CD4-positive, alpha-beta T cell treated with Interleukin-17A for 4 hours (primary cell): Measurements from ENCODE around the gene IQSEC1.

Experiments
- DNase-seq: peaks from one replicate; pipeline ENCODE4 v3.0.0-alpha.2; 2020; ENCODE audit warnings: mixed read lengths

Gene IQSEC1

DNA sequence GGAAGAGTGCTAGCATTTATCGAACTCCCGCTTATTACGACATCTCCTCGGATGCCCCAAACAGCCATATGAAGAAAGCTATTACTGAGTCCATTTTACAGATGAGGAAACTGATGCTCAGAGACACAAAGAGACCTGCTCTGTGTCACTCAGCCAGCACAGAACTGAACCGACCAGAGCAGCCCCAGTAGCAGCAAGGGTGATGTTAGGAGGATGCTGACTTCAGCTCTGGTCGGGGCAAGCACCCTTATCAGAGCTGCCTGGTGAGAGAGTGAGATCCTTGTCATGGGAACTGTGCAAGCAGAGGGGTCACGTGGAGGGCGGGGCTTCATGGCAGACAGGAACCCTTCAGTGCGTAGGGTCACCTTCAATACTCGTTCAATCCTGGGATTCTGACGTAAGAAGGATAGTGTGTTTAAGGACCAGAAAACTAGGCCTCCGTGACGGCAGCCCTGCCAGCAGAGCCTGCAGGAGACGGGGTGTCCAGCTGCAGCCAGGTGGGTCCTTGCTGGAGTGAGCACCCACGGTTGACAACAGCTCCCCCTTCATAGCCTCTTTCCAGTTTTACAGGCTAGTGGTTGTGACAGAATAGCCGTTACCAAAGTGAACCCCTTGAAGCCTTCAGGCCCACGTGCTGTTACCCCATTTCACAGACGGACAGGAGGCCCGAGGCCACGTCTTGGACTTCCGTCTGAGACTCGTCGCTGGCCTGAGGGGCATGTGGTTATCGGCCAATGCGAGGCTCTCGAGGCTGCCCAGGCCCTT lies 12.0 kb upstream of the IQSEC1 start:
- no peak for DNase-seq

DNA sequence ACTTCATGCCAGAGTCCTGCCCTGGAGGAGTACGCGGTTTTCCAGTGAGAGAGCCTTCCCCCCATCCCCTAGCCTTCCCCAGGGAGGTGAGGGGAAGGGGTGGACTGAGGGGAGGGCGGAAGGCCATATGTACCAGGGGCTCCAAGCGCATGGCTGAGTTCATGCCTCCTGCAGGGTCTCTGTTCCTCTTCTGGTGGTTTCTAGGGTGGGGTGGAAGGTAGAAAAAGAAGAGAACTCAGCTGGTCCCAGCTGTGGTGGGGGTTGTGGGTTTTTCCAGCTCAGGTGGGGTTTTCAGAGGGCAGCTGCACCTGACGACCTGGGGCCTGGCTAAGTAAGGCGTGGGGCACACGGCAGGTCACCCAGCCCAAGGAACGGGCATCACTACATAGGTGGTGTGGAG lies 10.7 kb upstream of the IQSEC1 start:
- no peak for DNase-seq

DNA sequence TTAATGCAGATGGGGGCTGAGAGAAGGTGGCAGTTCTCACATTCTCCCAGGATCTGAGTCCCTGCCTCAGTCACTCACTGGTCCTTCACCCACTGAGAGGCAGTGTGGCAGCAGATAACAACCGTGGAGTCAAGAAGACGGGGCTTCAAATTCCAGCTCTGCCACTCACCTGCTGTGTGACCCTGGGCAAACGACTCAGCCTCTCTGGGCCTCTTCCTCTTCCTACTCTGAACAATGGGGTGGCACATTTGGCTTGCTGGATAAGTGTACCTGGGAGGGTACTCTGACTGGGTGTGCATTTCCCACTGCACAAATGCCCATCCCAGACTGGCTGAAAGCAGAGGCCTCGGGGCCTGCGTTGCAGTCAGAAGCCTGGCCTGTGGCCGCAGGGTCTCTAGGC lies 10.0 kb upstream of the IQSEC1 start:
- no peak for DNase-seq

DNA sequence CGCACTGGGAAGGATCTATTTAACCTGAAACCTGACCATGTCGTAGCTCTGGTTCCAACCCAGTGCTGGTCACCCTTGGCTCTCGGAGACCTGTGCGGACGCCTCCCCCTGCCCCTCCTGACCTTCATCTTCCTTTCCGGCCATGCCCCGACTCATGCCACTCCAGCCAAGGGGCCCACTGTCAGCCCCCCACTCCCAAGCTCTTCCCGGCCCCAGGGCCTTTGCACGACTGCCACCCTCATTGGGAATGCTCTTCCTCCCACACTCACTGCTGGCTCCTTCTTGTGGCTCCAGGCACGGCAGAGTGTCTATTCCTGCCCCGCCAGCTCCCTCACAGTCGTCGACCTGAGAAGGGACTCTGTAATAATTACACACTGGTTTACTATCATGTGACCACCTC lies 9.4 kb upstream of the IQSEC1 start:
- DNase-seq: no peak

DNA sequence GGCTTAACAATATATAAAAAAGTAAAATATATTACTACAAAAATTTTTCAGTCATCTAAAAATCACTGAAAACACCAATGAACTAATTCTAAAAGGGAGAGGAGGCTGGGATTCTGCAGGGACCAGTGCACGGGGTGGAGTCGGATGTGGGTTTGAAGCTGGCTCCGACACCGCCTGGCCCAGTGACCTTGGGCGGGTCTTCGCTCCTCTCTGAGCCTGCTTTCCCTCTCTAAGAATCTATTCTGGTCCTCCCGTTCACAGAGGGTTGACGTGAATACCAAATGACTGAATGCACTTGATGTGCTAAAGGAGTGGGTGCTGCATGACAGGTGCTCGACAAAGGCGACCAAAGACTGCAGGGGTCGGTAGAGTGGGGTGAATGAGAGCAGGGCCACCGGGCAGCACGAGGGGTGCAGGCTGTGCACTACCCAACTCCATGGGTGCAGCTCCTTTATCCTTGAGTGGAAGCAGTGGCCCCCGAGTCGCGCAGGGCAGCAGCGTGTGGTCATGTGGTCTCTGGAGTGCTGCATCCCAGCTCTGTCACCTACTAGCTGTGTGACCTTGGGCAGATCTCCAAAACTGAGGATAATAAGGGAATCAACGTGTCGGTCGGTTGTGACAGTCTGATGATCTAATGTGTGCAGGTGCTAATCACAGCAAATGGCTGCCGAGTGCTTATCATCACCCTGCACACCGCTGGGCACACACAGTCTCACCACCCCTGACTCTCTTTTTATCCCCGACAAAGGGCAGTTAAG lies 8.6 kb upstream of the IQSEC1 start:
- no peak for DNase-seq

DNA sequence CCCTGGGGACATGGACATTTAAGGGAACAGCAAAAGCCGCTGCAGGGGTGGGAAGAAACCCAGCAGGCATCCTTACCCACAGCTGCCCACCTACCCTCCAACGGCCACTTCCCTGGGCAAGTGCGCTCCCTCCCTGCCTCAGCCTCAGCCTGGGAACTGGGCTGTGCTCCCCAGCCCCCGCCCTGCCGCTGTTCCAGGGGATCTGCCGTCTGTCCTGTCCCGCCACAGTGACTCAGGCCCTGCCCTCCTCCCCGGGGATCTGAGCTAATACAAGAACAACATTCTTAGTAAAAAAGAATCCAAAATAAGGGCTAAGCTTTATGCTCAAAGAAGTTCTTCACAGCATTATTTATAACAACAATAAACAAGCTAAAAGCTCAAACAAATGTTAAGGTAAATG lies 7.4 kb upstream of the IQSEC1 start:
- no peak for DNase-seq

DNA sequence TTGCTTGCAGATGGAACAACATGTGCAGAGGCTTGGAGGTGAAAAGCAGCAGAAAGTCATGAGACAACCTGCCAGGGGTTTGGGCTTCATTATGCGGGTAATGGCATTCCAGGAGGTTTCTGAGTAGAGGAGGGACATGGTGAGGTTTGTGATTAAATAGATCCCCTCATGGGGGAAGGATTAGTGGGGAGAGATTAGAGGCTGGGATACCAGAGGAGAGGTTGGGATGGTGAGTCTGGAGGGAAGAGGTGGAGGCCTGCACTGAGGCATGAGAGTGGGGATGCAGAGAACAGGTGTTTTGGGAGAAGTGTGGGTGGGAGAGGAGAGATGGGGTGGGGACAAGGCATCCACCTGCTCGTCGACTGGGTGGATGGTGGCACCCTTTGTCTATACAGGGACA lies 6.8 kb upstream of the IQSEC1 start:
- DNase-seq: no peak

DNA sequence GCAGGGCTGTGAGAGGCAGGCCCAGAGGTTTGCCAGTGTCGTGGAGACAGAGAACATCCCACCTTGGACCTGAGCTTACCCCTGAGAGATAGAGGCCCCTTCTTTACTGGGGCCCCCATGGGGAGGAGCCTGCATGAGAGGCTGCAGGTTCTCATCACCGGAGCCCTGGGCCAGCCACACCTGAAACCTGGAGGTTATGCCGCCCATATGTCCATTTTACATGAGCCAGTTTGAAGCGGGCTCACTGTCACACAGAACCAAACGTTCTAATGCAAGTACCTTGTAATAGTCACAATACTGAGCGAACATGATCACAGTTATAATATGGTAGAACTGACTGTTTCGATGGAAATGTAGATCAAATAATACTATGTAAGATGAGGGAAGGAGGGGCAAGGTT lies 6.3 kb upstream of the IQSEC1 start:
- DNase-seq: no peak

DNA sequence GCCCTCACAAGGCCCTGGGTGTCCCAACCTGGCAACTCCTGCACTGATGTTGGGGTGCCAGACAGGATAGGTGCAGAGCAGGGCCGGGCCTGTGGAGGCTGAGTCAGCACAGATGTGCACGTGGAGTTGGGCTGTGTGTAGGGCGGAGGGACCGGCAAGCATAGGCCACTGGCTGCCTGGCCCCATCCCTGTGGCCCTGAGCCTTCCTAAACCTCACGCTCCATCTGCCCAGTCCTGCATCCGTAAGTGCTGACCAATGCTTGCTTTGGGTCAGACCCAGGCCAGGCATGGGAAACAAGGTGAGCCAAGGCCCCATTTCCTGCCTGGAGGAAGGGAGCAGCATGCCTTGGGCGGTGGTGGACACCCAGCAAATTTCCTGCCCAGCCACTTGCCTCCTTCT lies 5.8 kb upstream of the IQSEC1 start:
- DNase-seq: no peak

DNA sequence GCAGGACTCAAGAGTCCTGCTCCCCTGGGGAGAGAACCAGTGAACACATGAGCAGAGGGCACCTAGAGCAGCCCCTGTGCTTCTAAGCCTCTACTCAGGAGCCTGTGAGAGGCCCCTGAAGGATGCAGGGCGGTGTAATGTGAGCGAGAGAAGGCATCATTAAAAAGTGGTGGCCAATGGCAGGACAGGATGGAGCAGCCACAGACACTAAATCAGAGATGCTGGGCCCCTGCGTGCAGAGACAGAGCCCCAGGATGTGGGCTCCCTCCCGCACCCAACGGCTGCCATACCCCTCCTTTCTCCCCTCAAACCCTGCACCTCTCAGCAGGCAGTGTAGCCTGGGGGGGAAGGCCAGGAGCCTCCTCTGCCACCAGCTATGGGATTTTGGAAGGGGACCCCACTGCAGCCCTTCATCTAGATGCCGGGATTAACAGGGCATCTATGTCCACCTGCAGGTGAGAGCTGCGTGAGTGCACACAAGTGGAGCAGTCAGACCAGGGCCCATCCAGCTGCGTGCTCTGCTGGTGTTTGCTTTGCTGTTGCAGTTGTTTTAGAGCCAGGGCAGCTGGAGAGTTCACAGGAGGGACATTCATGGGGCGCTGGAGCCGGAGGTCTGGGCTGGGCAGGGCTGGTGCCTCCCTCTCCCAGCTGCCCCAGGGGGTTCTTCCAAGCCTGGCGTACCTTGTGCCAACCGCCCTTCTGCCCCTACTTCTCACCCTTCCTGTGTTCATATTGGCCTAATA lies 5.1 kb upstream of the IQSEC1 start:
- no peak for DNase-seq

DNA sequence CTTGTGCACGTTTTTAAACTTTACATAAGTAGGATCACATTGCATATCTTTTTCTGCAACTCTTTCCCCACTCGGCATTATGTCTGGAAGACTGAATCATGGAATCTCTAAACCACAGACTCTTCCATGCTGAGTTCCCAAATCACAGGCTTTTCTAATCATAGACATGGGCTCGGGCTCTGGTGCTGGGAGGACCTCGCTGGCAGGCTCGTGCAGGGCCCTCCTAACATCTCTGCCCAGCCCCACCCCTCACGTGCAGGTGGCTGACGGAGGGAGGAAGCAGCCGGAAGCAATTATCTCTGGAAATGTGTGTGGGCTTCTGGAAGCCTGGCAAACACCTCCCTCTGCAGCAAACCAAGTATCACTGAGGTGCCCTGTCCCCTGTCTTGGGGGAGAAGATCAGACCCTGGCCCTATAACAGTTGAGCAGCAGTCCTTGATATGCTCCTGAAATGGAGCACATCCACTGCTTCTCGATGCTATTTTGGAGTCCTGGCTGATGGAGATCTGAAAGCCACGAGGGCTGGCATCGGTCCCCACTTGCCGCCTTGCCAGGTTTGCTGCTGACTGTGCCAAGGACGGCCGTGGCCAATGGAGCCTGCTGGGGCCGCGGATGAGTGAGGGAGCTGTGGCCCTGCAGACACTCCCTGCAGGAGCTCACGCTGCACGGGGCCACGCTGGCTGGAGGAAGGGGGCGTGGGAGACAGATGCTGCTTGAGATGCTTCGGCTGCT lies 4.4 kb upstream of the IQSEC1 start:
- no peak for DNase-seq

DNA sequence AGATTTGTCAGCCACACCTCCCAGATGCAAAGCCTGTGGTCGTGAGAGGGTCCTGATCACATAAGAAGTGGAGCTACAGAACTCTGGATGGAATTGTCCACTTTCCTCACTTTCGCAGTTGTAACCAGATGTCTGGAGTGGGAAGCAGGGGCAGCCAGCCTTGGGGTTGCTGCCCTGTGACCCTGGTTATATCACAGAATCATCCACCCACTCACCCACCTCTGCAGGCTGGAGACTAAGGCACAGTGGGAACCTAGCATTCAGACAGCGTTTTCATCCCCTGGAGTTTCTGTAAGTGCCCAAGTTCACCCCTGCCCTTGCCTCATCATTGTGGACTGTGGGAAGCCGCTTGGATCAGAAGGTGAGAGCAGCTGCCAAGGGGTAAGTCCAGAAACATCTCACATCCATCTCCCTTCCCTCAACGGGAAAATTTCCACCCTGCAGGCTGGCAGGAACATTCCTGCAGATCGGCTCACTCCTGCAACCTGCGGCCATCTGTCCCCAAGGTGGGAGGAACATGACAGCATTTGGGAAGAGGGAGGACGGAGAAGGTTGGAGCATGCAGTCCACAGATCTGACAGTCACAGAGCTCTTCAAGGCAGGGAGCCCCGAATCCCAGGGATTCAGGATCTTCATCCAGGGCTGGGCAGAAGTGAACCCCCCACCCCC lies 2.9 kb upstream of the IQSEC1 start:
- no peak for DNase-seq

DNA sequence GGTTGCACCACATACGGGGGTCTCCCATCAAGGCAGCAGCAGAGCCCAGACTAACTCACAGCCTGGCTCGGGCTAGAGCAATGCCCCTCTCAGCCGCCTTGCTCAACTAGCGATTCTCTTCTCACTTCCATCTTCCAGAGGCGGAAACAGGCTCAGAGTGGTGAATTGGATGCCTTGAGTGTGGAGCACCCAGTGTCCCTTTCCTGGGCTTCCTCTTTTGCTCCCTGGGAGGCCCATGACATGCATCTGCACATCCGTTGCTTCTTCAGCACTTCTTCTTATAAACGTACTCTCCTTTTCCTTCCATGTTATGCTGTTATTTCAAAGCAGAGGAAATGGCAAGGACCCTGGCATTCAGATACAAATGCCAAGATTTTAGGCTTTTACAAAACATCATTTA lies 2.1 kb upstream of the IQSEC1 start:
- no peak for DNase-seq

DNA sequence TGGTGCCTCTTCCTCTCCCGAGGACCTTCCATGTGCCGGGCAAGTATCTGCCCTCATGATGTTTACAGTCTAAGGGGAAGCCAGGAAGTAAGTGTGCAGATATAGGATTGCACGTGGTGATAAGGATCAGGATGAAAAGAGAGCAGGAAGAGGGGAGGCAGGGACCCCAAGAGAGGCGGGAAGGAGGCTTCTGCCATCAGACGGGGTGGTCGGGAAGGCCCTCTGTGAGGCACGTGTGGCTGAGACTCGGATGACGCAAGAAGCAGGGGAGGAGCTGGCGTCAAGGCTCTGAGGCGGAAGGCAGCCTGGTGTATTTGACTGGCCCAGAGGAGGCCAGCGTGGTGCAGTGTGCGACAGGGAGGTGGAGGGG lies 762 bp upstream of the IQSEC1 start:
- DNase-seq: no peak

DNA sequence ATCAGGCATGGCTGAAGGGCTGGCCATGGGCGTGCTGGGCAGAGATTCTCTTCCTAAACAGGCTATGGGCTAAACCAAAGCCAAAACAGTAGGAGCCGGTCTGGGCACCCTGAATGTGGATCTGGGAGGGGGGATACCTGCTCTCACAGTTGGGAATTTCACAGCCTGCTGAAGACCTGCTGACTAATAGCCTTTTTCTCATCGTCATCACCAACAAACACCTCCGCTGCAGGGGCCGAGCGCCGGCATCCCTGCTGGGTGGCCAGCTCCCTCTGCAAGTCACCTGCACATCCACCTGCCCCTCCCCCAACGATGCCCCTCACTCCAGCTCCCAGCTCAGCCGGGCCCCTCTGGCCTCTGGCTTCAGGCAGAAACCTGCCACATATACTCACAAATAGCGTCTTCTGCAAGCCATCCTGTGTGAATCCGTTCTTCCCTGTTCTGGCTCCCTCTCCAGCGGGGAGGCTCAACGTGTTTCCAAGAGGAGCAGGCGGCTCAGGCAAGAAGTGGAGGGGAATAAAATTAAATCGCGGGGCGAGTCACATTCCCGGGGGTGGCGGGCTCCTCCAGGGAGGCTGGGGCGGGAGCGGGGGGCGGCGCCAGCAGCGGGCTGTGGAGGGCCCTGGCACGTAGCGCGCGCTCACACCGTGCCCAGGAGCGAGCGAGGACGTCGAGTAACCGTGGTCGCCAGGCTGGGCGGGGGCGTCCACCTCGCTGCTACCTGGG lies 466 bp downstream of the IQSEC1 start:
- DNase-seq: no peak

DNA sequence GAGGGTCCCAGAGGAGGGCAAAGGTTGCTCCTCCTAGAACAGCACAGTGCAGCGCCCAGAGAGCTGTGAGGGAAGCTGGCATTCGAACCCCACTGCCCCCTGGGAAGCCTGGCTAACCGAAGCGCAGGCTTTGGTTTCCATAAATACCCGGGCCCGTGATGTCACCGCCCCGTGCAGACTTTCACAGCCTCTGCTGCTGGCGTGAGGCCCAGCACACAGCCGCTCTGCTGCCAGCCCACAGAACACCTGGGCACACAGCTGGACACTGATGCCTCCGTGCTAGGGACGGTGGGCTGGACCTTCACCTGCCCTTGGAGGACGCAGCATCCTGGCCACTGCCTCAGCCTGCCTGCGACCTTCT lies 1.0 kb downstream of the IQSEC1 start:
- DNase-seq: no peak

DNA sequence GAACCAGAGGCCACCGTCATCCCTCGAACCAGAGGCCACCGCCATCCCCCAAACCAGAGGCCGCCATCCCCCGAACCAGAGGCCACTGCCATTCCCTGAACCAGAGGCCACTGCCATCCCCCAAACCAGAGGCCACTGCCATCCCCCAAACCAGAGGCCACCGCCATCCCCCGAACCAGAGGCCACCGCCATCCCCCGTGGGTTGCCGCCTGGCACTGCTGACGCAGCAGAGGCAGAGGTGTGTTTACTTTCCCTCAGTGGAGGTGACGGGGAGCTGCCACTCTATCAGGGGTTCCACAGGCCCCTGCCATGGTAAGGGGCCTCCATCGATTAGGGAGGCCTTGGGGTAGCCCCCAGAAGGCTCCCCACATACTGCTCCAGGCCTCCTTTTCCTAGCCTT lies 1.5 kb downstream of the IQSEC1 start:
- DNase-seq: no peak

DNA sequence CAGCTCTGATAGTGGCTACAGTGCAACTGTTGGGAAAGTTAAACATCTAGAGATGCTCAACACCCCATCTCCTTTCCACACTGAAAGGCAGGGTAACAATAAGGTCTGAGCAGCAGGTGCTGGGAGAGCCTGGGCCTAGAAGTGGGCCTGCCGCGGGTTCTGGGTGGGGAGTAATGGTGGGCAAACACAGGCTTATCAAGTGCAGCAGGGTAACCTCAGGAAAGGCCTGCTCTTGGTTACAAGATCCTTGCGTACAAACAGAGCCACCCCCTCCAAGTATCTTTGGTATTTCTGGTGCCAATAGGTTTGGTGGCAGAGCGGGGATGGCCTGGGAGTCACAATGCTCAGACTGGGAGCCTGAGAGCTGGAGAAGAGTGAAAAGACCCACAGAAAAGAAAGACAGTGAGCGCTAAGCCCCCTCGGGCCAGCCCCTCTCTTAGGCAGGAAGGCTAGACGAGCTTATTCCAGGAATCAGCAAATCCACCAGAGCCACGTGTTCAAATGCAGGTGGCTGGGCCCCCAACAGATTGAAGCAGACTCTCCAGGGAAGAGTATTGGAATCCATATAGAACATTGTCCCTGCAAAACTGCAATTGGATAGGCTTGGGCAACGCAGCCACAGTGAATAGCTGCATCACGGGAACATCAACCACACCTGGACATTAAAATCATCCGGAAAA lies 2.7 kb downstream of the IQSEC1 start:
- DNase-seq: no peak

DNA sequence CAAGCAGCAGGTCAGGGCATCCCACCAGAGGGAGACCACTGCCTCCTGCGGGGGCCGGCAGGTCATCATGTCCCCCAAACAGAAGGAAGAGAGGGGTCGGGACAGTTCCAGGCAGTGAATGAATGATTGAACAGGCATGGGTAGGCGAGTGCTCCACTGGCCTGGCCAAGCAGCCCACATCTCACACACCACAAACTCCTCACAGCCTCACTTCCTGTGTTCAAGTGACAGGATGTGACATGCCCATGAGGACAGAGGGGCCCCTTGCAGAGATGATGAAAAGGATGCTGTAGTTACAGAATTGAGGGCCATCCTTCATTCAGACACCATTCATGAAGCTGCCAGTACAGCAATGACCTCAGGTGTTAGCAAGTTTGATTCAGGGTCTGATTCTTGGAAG lies 3.7 kb downstream of the IQSEC1 start:
- DNase-seq: peak; percentile 54

DNA sequence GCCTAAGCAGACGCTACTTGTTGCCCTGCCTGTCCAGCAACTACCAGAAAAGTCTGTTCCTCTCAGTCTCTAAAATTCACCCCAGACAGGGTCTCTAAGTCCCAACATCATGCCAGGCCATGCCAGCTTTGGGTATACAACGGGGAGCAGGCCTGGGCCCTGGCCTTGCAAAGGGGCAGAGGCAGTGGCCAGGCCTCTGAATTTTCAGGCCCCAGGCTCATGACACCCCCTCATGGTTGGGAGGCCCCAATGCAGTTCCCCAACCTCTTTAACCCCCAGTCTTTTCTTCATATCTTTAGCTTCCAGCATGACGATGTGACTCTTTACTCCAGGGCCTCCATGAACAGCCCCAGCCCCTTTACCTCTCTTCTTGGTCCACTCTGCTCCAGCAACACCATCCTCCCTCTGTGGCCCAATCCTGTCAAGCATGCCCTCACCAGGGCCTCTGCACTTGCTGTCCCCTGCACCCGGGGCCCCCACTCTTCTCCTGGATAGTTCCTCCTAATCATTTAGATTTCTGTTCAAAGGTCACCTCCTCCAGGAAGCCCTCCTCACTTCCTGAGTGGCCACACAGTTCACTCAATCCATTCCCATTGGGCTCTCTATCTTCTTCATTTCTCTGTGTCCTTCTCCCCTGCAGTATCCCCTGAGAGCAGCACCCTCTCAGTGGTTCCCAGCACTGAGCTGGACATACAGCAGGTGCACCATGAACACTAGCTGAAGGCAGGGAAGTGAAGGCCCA lies 4.8 kb downstream of the IQSEC1 start:
- no peak for DNase-seq

DNA sequence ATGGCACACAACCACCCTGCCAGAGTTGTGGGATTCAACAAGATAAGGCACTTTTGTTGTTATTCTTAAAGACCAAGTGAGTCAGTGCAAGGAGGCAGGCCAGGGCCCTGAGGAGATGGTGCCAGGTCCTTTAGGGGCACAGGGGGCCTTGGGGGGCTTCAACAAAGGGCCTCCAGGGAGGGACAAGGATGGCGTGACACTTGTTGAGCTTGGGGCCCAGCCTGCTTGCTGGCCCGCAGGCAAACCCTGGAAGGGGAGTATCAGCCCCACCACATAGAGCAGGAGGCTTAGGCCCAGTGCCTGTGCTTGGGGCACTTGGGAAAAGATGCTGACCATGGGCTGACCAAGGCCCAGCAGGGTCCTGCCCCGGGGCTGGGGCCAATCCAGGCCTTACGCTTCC lies 5.5 kb downstream of the IQSEC1 start:
- no peak for DNase-seq
